Measurements from ENCODE around the gene ECHS1. TPM values are rescaled to one million over a fixed set of nuclear protein-coding genes. Genes with fewer than 3 reads are reported as not detected.
"Not testable (repeated sequence)": the region's sequence is repeated elsewhere in the genome, so short reads cannot be mapped to it uniquely, and the experiment has no call there.

ECHS1 gene
- total RNA-seq, 3 donors from 2014 or later: 97.7 to 180 (median 151) TPM

GRCh38 chr10:133420028-133420427 is 46.9 kb upstream of the ECHS1 start:
- no peaks in the 10 kb centered on the region for H3K4me1 ChIP-seq (ENCODE audit: low read depth)
- DNase-seq: no peak
- no peaks in the 10 kb centered on the region for H3K36me3 ChIP-seq (ENCODE audit: low read depth)
- intact Hi-C loops (cut with DNase I, micrococcal nuclease): loop anchor here in 1 of 2 donors (10.0 kb wide), 1 partner anchor 155 kb away; no protein-coding TSS in a partner anchor
- H3K4me3 ChIP-seq: no peak overlapping the region
- no peak for TF ChIP-seq CTCF (IDR thresholded peaks at IDR 0.05)
- ATAC-seq: no peak
- no peaks in the 10 kb centered on the region for H3K9me3 ChIP-seq

- H3K36me3 ChIP-seq (ENCODE audit: low read depth): no peaks in the 10 kb centered on the region
- H3K4me3 ChIP-seq: no peak overlapping the region
- DNase-seq (no peak), ATAC-seq (no peak)
- H3K9me3 ChIP-seq: no peaks in the 10 kb centered on the region
- TF ChIP-seq CTCF (IDR thresholded peaks at IDR 0.05): no peak
- no peaks in the 10 kb centered on the region for H3K4me1 ChIP-seq (ENCODE audit: low read depth)
- intact Hi-C loops (cut with DNase I, micrococcal nuclease): no loop called here
Observed at GRCh38 chr10:133419211-133419950, 46.2 kb upstream of the ECHS1 start.

- Histone ChIP-seq H3K36me3 (ENCODE audit: low read depth) (no peaks in the 10 kb centered on the region), H3K4me1 (ENCODE audit: low read depth) (no peaks in the 10 kb centered on the region), H3K9me3 (no peaks in the 10 kb centered on the region), H3K4me3 (no peak overlapping the region)
- DNase-seq: no peak
- ATAC-seq: no peak
- no peak for TF ChIP-seq CTCF (IDR thresholded peaks at IDR 0.05)
- intact Hi-C loops (cut with DNase I, micrococcal nuclease): no loop called here
Observed at GRCh38 chr10:133418289-133418993, 45.3 kb upstream of the ECHS1 start.

- H3K9me3 ChIP-seq: peaks cover 20% of the 10 kb centered on the region
- H3K4me3 ChIP-seq: no peak overlapping the region
- DNase-seq: no peak
- no peaks in the 10 kb centered on the region for H3K36me3 ChIP-seq (ENCODE audit: low read depth)
- no peaks in the 10 kb centered on the region for H3K4me1 ChIP-seq (ENCODE audit: low read depth)
- no peak for ATAC-seq
- TF ChIP-seq CTCF (IDR thresholded peaks at IDR 0.05): no peak
- intact Hi-C loops (cut with DNase I, micrococcal nuclease): no loop called here
Observed at GRCh38 chr10:133415752-133416151, 42.6 kb upstream of the ECHS1 start.

- intact Hi-C loops (cut with DNase I, micrococcal nuclease); ATAC-seq; H3K4me3 ChIP-seq; H3K36me3 ChIP-seq (ENCODE audit: low read depth); H3K4me1 ChIP-seq (ENCODE audit: low read depth); DNase-seq: not testable (repeated sequence)
- H3K9me3 ChIP-seq: peaks cover 20% of the 10 kb centered on the region
Observed at GRCh38 chr10:133414401-133414800, 41.2 kb upstream of the ECHS1 start.

GRCh38 chr10:133412381-133412711 is 39.2 kb upstream of the ECHS1 start:
- Histone ChIP-seq H3K36me3 (ENCODE audit: low read depth) (no peaks in the 10 kb centered on the region), H3K4me3 (no peak overlapping the region), H3K4me1 (ENCODE audit: low read depth) (no peaks in the 10 kb centered on the region), H3K9me3 (peaks cover 20% of the 10 kb centered on the region)
- DNase-seq (no peak), ATAC-seq (no peak)
- TF ChIP-seq CTCF (IDR thresholded peaks at IDR 0.05): no peak
- intact Hi-C loops (cut with DNase I, micrococcal nuclease): no loop called here
